H1 (cell line): ENCODE data around the gene MRTFB. TPM values are rescaled to one million over a fixed set of nuclear protein-coding genes. Genes with fewer than 3 reads are reported as not detected.

Experiments
- CTCF ChIA-PET: fragments of 300-600 bp; sonication (Branson Sonifier 250); formaldehyde crosslinking; loops from one replicate; lab custom pipeline; 2021; ENCODE audit not compliant: partially characterized antibody; lab: Charles Lee
- POLR2A ChIA-PET: fragments of 300-600 bp; sonication (Branson Sonifier 250); formaldehyde crosslinking; loops from one replicate; lab custom pipeline; 2021; ENCODE audit warnings: inconsistent platforms; ENCODE audit not compliant: partially characterized antibody; lab: Charles Lee
- DNase-seq, 2 experiments: peaks; one replicate each; pipeline versions ENCODE4 v3.0.0 to v3.0.0-alpha.2; 2010 to 2022; ENCODE audit warnings: low spot score in 2 of 2, low read depth in 1 of 2, mixed read lengths in 1 of 2
- FAIRE-seq: peaks from 2 replicates; lab custom pipeline; 2011; peaks lifted over from hg19 to GRCh38; lab: Jason Lieb, UNC
- H2AFZ ChIP-seq: 2 replicates; pipeline ENCODE4 v1.8.1; 2012; ENCODE audit warnings: low read length, inconsistent platforms
- H2AK5ac ChIP-seq: 2 replicates; pipeline ENCODE4 v1.6.1; 2013; ENCODE audit warnings: low read depth, low read length
- H2BK120ac ChIP-seq: replicated peaks from 2 replicates; pipeline ENCODE3; 2013; ENCODE audit warnings: low read depth, low read length, inconsistent platforms
- H2BK12ac ChIP-seq: 2 replicates; pipeline ENCODE4 v1.6.1; 2013; ENCODE audit warnings: low read depth, low read length
- H2BK15ac ChIP-seq: 2 replicates; pipeline ENCODE4 v1.6.1; 2013; ENCODE audit warnings: low read length
- H2BK20ac ChIP-seq: 2 replicates; pipeline ENCODE4 v1.6.1; 2013; ENCODE audit warnings: low read length
- H2BK5ac ChIP-seq: 2 replicates; pipeline ENCODE4 v1.6.1; 2013; ENCODE audit warnings: low read depth, low read length
- H3K14ac ChIP-seq: 2 replicates; pipeline ENCODE4 v1.6.1; 2013; ENCODE audit warnings: inconsistent platforms; ENCODE audit not compliant: insufficient read length
- H3K18ac ChIP-seq: 2 replicates; pipeline ENCODE4 v1.6.1; 2013; ENCODE audit warnings: low read length; ENCODE audit errors: extremely low read depth
- H3K23ac ChIP-seq: 2 replicates; pipeline ENCODE4 v1.6.1; 2013; ENCODE audit warnings: inconsistent platforms; ENCODE audit not compliant: insufficient read length
- H3K23me2 ChIP-seq: 2 replicates; pipeline ENCODE4 v1.6.1; 2013; ENCODE audit warnings: low read depth, low read length
- H3K27ac ChIP-seq: 2 replicates; pipeline ENCODE4 v1.6.1; 2011; ENCODE audit warnings: low read depth, low read length, inconsistent platforms
- H3K27me3 ChIP-seq, 4 experiments: replicated peaks in 1 of 4; 1 replicate in 1 of 4; 2 replicates in 3 of 4; pipeline versions ENCODE4 v1.6.1 to v1.8.1; 2011 to 2013; ENCODE audit warnings: low read length in 3 of 4, mild to moderate bottlenecking in 3 of 4, inconsistent platforms in 2 of 4, mixed read lengths in 2 of 4, moderate library complexity in 1 of 4; ENCODE audit not compliant: control insufficient read depth in 3 of 4, insufficient read depth in 3 of 4; ENCODE audit errors: extremely low read depth in 1 of 4
- H3K36me3 ChIP-seq, 4 experiments: 2 replicates each; pipeline versions ENCODE4 v1.6.1 to v1.8.1; 2011 to 2013; ENCODE audit warnings: mild to moderate bottlenecking in 4 of 4, low read length in 3 of 4, moderate library complexity in 2 of 4, control low read depth in 1 of 4, inconsistent platforms in 1 of 4; ENCODE audit not compliant: insufficient read depth in 4 of 4, control insufficient read depth in 2 of 4
- H3K4ac ChIP-seq: replicated peaks from 2 replicates; pipeline ENCODE3; 2013; ENCODE audit warnings: low read length, low read depth, mixed read lengths, inconsistent platforms; ENCODE audit not compliant: insufficient read length
- H3K4me1 ChIP-seq, 4 experiments: replicated peaks in 1 of 4; 1 replicate in 1 of 4; 2 replicates in 3 of 4; pipeline versions ENCODE4 v1.6.1 to v1.8.1; 2011 to 2013; ENCODE audit warnings: low read length in 3 of 4, inconsistent platforms in 2 of 4, mixed read lengths in 1 of 4; ENCODE audit not compliant: insufficient read depth in 4 of 4, control insufficient read depth in 3 of 4
- H3K4me2 ChIP-seq, 2 experiments: 2 replicates each; pipeline versions ENCODE4 v1.6.1 to v1.8.1; 2011 to 2013; ENCODE audit warnings: low read depth in 2 of 2, low read length in 2 of 2, control low read depth in 1 of 2, inconsistent platforms in 1 of 2, mild to moderate bottlenecking in 1 of 2; ENCODE audit not compliant: insufficient read depth in 1 of 2
- H3K4me3 ChIP-seq, 4 experiments: fragments of 200-600, 300-600 bp in 1 of 4; sonication (generic), shearing (Covaris generic), sonication (Bioruptor Twin) in 1 of 4; 2 replicates each; pipeline versions ENCODE4 v1.5.1 to v1.8.1; 2011 to 2016; ENCODE audit warnings: low read length in 4 of 4, low read depth in 3 of 4, control low read depth in 2 of 4, inconsistent platforms in 2 of 4, mild to moderate bottlenecking in 2 of 4, mixed read lengths in 1 of 4, moderate library complexity in 1 of 4; ENCODE audit not compliant: insufficient read depth in 2 of 4; ENCODE audit errors: extremely low read depth in 1 of 4
- H3K56ac ChIP-seq: replicated peaks from 2 replicates; pipeline ENCODE3; 2013; ENCODE audit warnings: low read depth, mild to moderate bottlenecking, mixed read lengths, low read length, inconsistent platforms; ENCODE audit not compliant: insufficient read length
- H3K79me1 ChIP-seq: 2 replicates; pipeline ENCODE4 v1.6.1; 2013; ENCODE audit warnings: low read depth, low read length, control low read depth
- H3K79me2 ChIP-seq, 2 experiments: 2 replicates each; pipeline versions ENCODE4 v1.6.1 to v1.8.1; 2012 to 2013; ENCODE audit warnings: low read length in 2 of 2, mild to moderate bottlenecking in 2 of 2, inconsistent platforms in 1 of 2; ENCODE audit not compliant: insufficient read depth in 2 of 2, control insufficient read depth in 1 of 2
- H3K9ac ChIP-seq, 4 experiments: replicated peaks in 1 of 4; 1 replicate in 1 of 4; 2 replicates in 3 of 4; pipeline versions ENCODE4 v1.6.1 to v1.8.1; 2011 to 2013; ENCODE audit warnings: low read depth in 3 of 4, low read length in 3 of 4, control low read depth in 2 of 4, mild to moderate bottlenecking in 2 of 4, moderate library complexity in 2 of 4, inconsistent platforms in 1 of 4; ENCODE audit errors: extremely low read depth in 1 of 4
- H3K9me3 ChIP-seq, 2 experiments: 2 replicates each; pipeline versions ENCODE4 v1.6.1 to v1.8.1; 2012 to 2013; ENCODE audit warnings: mild to moderate bottlenecking in 2 of 2, moderate library complexity in 2 of 2, control low read depth in 1 of 2, inconsistent platforms in 1 of 2, low read depth in 1 of 2, low read length in 1 of 2, mixed read lengths in 1 of 2; ENCODE audit not compliant: insufficient read depth in 2 of 2
- H4K20me1 ChIP-seq, 2 experiments: replicated peaks in 1 of 2; 2 replicates each; pipeline versions ENCODE3 to v1.8.1; 2011 to 2013; ENCODE audit warnings: inconsistent platforms in 2 of 2, low read length in 2 of 2, mild to moderate bottlenecking in 1 of 2; ENCODE audit not compliant: insufficient read depth in 2 of 2, control insufficient read depth in 1 of 2
- H4K5ac ChIP-seq: 2 replicates; pipeline ENCODE4 v1.6.1; 2013; ENCODE audit warnings: low read length, low read depth, mixed read lengths, inconsistent platforms; ENCODE audit not compliant: insufficient read length
- H4K8ac ChIP-seq: 2 replicates; pipeline ENCODE4 v1.8.0; 2013; ENCODE audit warnings: mild to moderate bottlenecking, moderate library complexity, low read length, inconsistent platforms; ENCODE audit not compliant: insufficient read depth; ENCODE audit errors: extremely low read depth
- H4K91ac ChIP-seq: replicated peaks from 2 replicates; pipeline ENCODE3; 2013; ENCODE audit warnings: low read length, mixed read lengths, inconsistent platforms; ENCODE audit not compliant: insufficient read length
- ATF3 ChIP-seq: IDR thresholded peaks from 2 replicates; pipeline ENCODE4 v1.6.1; 2011; ENCODE audit warnings: low read depth, mild to moderate bottlenecking, low read length; ENCODE audit not compliant: insufficient read depth
- BRCA1 ChIP-seq: IDR thresholded peaks from 2 replicates; pipeline ENCODE4 v1.6.1; 2012; ENCODE audit warnings: low read depth, low read length, improper control_type of control experiment
- CEBPB ChIP-seq: IDR thresholded peaks from 2 replicates; pipeline ENCODE4 v1.6.1; 2012; ENCODE audit warnings: low read depth, low read length
- CREB1 ChIP-seq: IDR thresholded peaks from 2 replicates; pipeline ENCODE4 v1.6.1; 2012; ENCODE audit warnings: inconsistent platforms
- GABPA ChIP-seq: IDR thresholded peaks from 2 replicates; pipeline ENCODE4 v1.6.1; 2011; ENCODE audit warnings: mild to moderate bottlenecking, low read length, moderate library complexity, borderline replicate concordance; ENCODE audit not compliant: insufficient read depth
- HDAC6 ChIP-seq: IDR thresholded peaks from one replicate; pipeline ENCODE4 v1.7.1; 2012; ENCODE audit warnings: low read depth, mild to moderate bottlenecking, inconsistent platforms, low read length, moderate library complexity
- KDM5A ChIP-seq: fragments of 200-600 bp; IDR thresholded peaks from 2 replicates; pipeline ENCODE4 v1.7.1; 2012; ENCODE audit warnings: mild to moderate bottlenecking, low read length, inconsistent platforms, mixed read lengths
- MAFK ChIP-seq: IDR thresholded peaks from 2 replicates; pipeline ENCODE4 v1.6.1; 2012; ENCODE audit warnings: low read depth, mild to moderate bottlenecking, improper control_type of control experiment, low read length
- NANOG ChIP-seq: IDR thresholded peaks from 2 replicates; pipeline ENCODE4 v1.6.1; 2011; ENCODE audit warnings: low read length, low read depth, mild to moderate bottlenecking, inconsistent platforms; ENCODE audit not compliant: insufficient read depth, poor library complexity, severe bottlenecking
- POLR2AphosphoS5 ChIP-seq: IDR thresholded peaks from 2 replicates; pipeline ENCODE4 v1.6.1; 2011; ENCODE audit warnings: low read depth, low read length
- RXRA ChIP-seq: IDR thresholded peaks from 2 replicates; pipeline ENCODE4 v1.6.1; 2011; ENCODE audit warnings: low read depth, mild to moderate bottlenecking, low read length, moderate library complexity; ENCODE audit not compliant: insufficient read depth
- SAP30 ChIP-seq: fragments of 300-600 bp; sonication (generic); IDR thresholded peaks from 2 replicates; pipeline ENCODE4 v1.7.1; 2012; ENCODE audit warnings: low read length, moderate library complexity, mild to moderate bottlenecking, inconsistent platforms; ENCODE audit not compliant: insufficient read depth, insufficient replicate concordance
- SP2 ChIP-seq: IDR thresholded peaks from 2 replicates; pipeline ENCODE4 v1.6.1; 2012; ENCODE audit warnings: mild to moderate bottlenecking, low read length, inconsistent platforms
- WGBS, 2 experiments: shearing (Covaris generic) in 1 of 2; methylation state at CpG; one replicate each; pipeline versions ENCODE4 v1.1.6 to v1.1.7; 2013 to 2015; ENCODE audit warnings: low lambda C conversion rate in 2 of 2, mixed read lengths in 2 of 2, inconsistent platforms in 1 of 2, low coverage in 1 of 2, missing lambda C conversion rate in 1 of 2; ENCODE audit not compliant: insufficient replicate concordance in 2 of 2, insufficient coverage in 1 of 2, insufficient read length in 1 of 2; ENCODE audit errors: extremely low coverage in 1 of 2, missing lambda C conversion rate in 1 of 2; 5-methylcytosine and 5-hydroxymethylcytosine counted together
- polyA plus RNA-seq, 7 experiments: library from polyadenylated mRNA; depleted of rRNA in 3 of 7; stranded (reverse) in 5 of 7; unstranded in 2 of 7; fragments of >200 nt in 5 of 7; fragments of 200-250 nt in 2 of 7; gene quantifications; 1 replicate in 5 of 7; 2 replicates in 1 of 7; 4 replicates in 1 of 7; pipeline versions ENCODE4 v1.2.1 to v1.2.3, GENCODE V29; 2011 to 2013; ENCODE audit warnings: missing spikeins in 2 of 7, mixed read lengths in 2 of 7
- total RNA-seq: library from RNA; stranded (reverse); fragmentation: NEBNext Ultra II Directional; extraction: Animal tissue kit (Norgen Biotek cat#: 25700); gene quantifications from 2 replicates; pipeline ENCODE4 v1.2.1, GENCODE V29; 2021

Gene MRTFB
- total and polyA plus RNA-seq, 2 of the 8 experiments (the other 6 are each of a cell fraction or from before 2014, with no cell fraction given), result 13.5 to 34.9 TPM

GRCh38 chr16:14026572-14027285 is 44.4 kb upstream of the MRTFB start:
- ChIA-PET POLR2A (no interaction called here), CTCF (interaction anchor here (0.7 to 2.1 kb wide), 3 partner anchors 8 to 15 kb away, joined by 3 to 8 read pairs (median 4); no protein-coding TSS in a partner anchor)
- no peaks in the 10 kb centered on the region for H3K79me2 ChIP-seq
- H2BK5ac ChIP-seq, result no peak overlapping the region
- no peak overlapping the region for H2AFZ ChIP-seq
- DNase-seq, result no peak
- H3K4me1 ChIP-seq, result 0 out of 7 replicates have a peak, but pooled peaks cover 0 to 2% (median 0%) of the 10 kb centered on the region in 4 experiments
- H2BK12ac ChIP-seq, result no peak overlapping the region
- H2AK5ac ChIP-seq, result no peak overlapping the region
- no peaks in the 10 kb centered on the region for H3K36me3 ChIP-seq
- no peak overlapping the region for H4K91ac ChIP-seq
- no peak overlapping the region for H3K4me2 ChIP-seq
- WGBS, 2 experiments, result 89% methylated on average over 3 of the region's 3 CpGs; no CpG with 5 or more reads in 1 of the 2 experiments
- H3K9me3 ChIP-seq, result no peaks in the 10 kb centered on the region
- H4K8ac ChIP-seq, result no peak overlapping the region
- no peaks in the 10 kb centered on the region for H3K27me3 ChIP-seq
- H4K20me1 ChIP-seq, result no peaks in the 10 kb centered on the region
- no peaks in the 10 kb centered on the region for H3K79me1 ChIP-seq
- H3K23ac ChIP-seq, result no peak overlapping the region
- H3K27ac ChIP-seq, result no peak overlapping the region
- no peak overlapping the region for H3K9ac ChIP-seq
- H2BK20ac ChIP-seq, result no peak overlapping the region
- H3K18ac ChIP-seq, result no peak overlapping the region
- no peak overlapping the region for H3K4me3 ChIP-seq
- FAIRE-seq, result no peak
- H3K23me2 ChIP-seq, result no peaks in the 10 kb centered on the region
- no peak overlapping the region for H3K56ac ChIP-seq
- H2BK120ac ChIP-seq, result no peak overlapping the region
- H3K4ac ChIP-seq, result no peak overlapping the region
- no peak overlapping the region for H4K5ac ChIP-seq
- H3K14ac ChIP-seq, result no peak overlapping the region
- no peak overlapping the region for H2BK15ac ChIP-seq
- TF ChIP-seq BRCA1 (no peak), MAFK (no peak), SP2 (no peak), SAP30 (no peak), NANOG (no peak), CREB1 (no peak), ATF3 (no peak), RXRA (no peak), GABPA (no peak), HDAC6 (no peak), POLR2AphosphoS5 (no peak), KDM5A (no peak), CEBPB (no peak)
